Measurements from ENCODE around the gene DTNBP1. TPM values are rescaled to one million over a fixed set of nuclear protein-coding genes. Genes with fewer than 3 reads are reported as not detected.

DTNBP1 gene
- total RNA-seq, 4 donors from 2014 or later, result 5.2 to 14.7 (median 7.5) TPM

GRCh38 chr6:15585760-15586214, 77.0 kb downstream of the DTNBP1 start:
- intact Hi-C loops (cut with DNase I), result no loop called here
- H3K4me1 ChIP-seq, result no peaks in the 10 kb centered on the region
- H3K9me3 ChIP-seq, result no peaks in the 10 kb centered on the region
- no peaks in the 10 kb centered on the region for H3K27me3 ChIP-seq
- no peak overlapping the region for H3K27ac ChIP-seq
- no peak overlapping the region for H3K4me3 ChIP-seq
- H3K36me3 ChIP-seq, result no peaks in the 10 kb centered on the region
- WGBS, 2 donors, result 83 to 92% methylated on average over 2 of the region's 2 CpGs
- no peak for TF ChIP-seq CTCF (IDR thresholded peaks at IDR 0.05)
- TF ChIP-seq POLR2A (IDR thresholded peaks at IDR 0.05), result no peak
- no peak for DNase-seq

- no peak for DNase-seq
- TF ChIP-seq POLR2A (IDR thresholded peaks at IDR 0.05), result no peak
- TF ChIP-seq CTCF (IDR thresholded peaks at IDR 0.05), result no peak
- H3K27me3 ChIP-seq, result no peaks in the 10 kb centered on the region
- H3K4me1 ChIP-seq, result peaks cover 0 to 10% (median 6%) of the 10 kb centered on the region in 3 donors
- no peak overlapping the region for H3K27ac ChIP-seq
- H3K36me3 ChIP-seq, result no peaks in the 10 kb centered on the region
- WGBS, 2 donors, result 57 to 69% methylated on average over 1 of the region's 1 CpG
- H3K9me3 ChIP-seq, result no peaks in the 10 kb centered on the region
- intact Hi-C loops (cut with DNase I), result no loop called here
- H3K4me3 ChIP-seq, result no peak overlapping the region
These were observed 80.3 kb downstream of the DTNBP1 start for GRCh38 chr6:15582499-15582898.

- no peak overlapping the region for H3K27ac ChIP-seq
- intact Hi-C loops (cut with DNase I), result no loop called here
These were observed 81.1 kb downstream of the DTNBP1 start for GRCh38 chr6:15581751-15582150.

GRCh38 chr6:15580326-15580725, 82.5 kb downstream of the DTNBP1 start:
- no peaks in the 10 kb centered on the region for H3K36me3 ChIP-seq
- DNase-seq, result no peak
- H3K9me3 ChIP-seq, result no peaks in the 10 kb centered on the region
- TF ChIP-seq POLR2A (IDR thresholded peaks at IDR 0.05) (no peak), CTCF (IDR thresholded peaks at IDR 0.05) (no peak)
- intact Hi-C loops (cut with DNase I), result no loop called here
- H3K27ac ChIP-seq, result no peak overlapping the region
- no peaks in the 10 kb centered on the region for H3K27me3 ChIP-seq
- H3K4me3 ChIP-seq, result no peak overlapping the region
- peaks cover 0 to 22% (median 15%) of the 10 kb centered on the region in 3 donors for H3K4me1 ChIP-seq
- 82 to 89% methylated on average over 2 of the region's 2 CpGs for WGBS, 2 donors

More at GRCh38 chr6:15581751-15582150, 81.1 kb downstream of the DTNBP1 start:
- no peak for DNase-seq
- Histone ChIP-seq H3K4me1 (peaks cover 0 to 17% (median 14%) of the 10 kb centered on the region in 3 donors), H3K27me3 (no peaks in the 10 kb centered on the region), H3K9me3 (no peaks in the 10 kb centered on the region), H3K36me3 (no peaks in the 10 kb centered on the region), H3K4me3 (no peak overlapping the region)
- TF ChIP-seq POLR2A (IDR thresholded peaks at IDR 0.05), result no peak
- TF ChIP-seq CTCF (IDR thresholded peaks at IDR 0.05), result no peak
- 95 to 100% methylated on average over 4 of the region's 4 CpGs for WGBS, 2 donors

- peaks cover 0 to 22% (median 15%) of the 10 kb centered on the region in 3 donors for H3K4me1 ChIP-seq
- no peak overlapping the region for H3K27ac ChIP-seq
- intact Hi-C loops (cut with DNase I), result no loop called here
- WGBS, 2 donors, result 85 to 92% methylated on average over 3 of the region's 3 CpGs
- no peaks in the 10 kb centered on the region for H3K36me3 ChIP-seq
- H3K27me3 ChIP-seq, result no peaks in the 10 kb centered on the region
- no peaks in the 10 kb centered on the region for H3K9me3 ChIP-seq
- no peak for DNase-seq
- TF ChIP-seq CTCF (IDR thresholded peaks at IDR 0.05) (no peak), POLR2A (IDR thresholded peaks at IDR 0.05) (no peak)
- H3K4me3 ChIP-seq, result no peak overlapping the region
These were observed 84.0 kb downstream of the DTNBP1 start for GRCh38 chr6:15578716-15579391.

Data from esophagus squamous epithelium (tissue), 5 donors.